Psoas muscle (tissue), 8 donors: ENCODE results near the gene PWWP2B. TPM values are rescaled to one million over a fixed set of nuclear protein-coding genes. Genes with fewer than 3 reads are reported as not detected.

Experiments used
- ATAC-seq, 4 donors: fragments of 200-7000 bp; cut with Tn5 transposase; one replicate each; pipeline ENCODE4 v1.9.1; 2020; ENCODE audit warnings: moderate library complexity in 3 of 4, mild to moderate bottlenecking in 2 of 4
- DNase-seq, 2 donors: peaks; one replicate each; pipeline ENCODE4 v3.0.0-alpha.2; 2020
- H3K27ac ChIP-seq: fragments of 200-600 bp; one replicate; pipeline ENCODE4 v1.8.0; 2022
- H3K27me3 ChIP-seq, 3 donors: fragments of 200-600 bp in 1 of 3; one replicate each; pipeline versions ENCODE4 v1.6.1 to v1.8.0; 2013 to 2022; ENCODE audit warnings: low read length in 2 of 3, mild to moderate bottlenecking in 2 of 3, moderate library complexity in 1 of 3; ENCODE audit not compliant: insufficient read depth in 3 of 3
- H3K36me3 ChIP-seq, 2 donors: fragments of 200-600 bp in 1 of 2; one replicate each; pipeline versions ENCODE4 v1.6.1 to v1.8.0; 2013 to 2022; ENCODE audit warnings: low read depth in 1 of 2, mild to moderate bottlenecking in 1 of 2, moderate library complexity in 1 of 2; ENCODE audit not compliant: insufficient read depth in 1 of 2
- H3K4me1 ChIP-seq: fragments of 200-600 bp; one replicate; pipeline ENCODE4 v1.8.0; 2022
- H3K4me3 ChIP-seq: fragments of 200-600 bp; one replicate; pipeline ENCODE4 v1.8.0; 2022; ENCODE audit warnings: mild to moderate bottlenecking
- H3K9me3 ChIP-seq: fragments of 200-600 bp; one replicate; pipeline ENCODE4 v1.8.0; 2022
- CTCF ChIP-seq: fragments of 200-600 bp; IDR thresholded peaks from one replicate; pipeline ENCODE4 v1.8.0; 2022; ENCODE audit warnings: antibody characterized with exemption
- WGBS, 3 donors: extraction: QIAGEN DNeasy Blood & Tissue Kit; methylation state at CpG; one replicate each; pipeline versions ENCODE4 v1.1.6 to v1.1.7; 2013; 5-methylcytosine and 5-hydroxymethylcytosine counted together
- intact Hi-C, 2 donors: fragments of 100-400 bp; cut with DNase I; formaldehyde crosslinking; loops; one replicate each; pipeline versions ENCODE4 v1.11.0 to v1.14.2; 2022
- polyA plus RNA-seq, 3 donors: library from polyadenylated mRNA; stranded (reverse); fragments of 200-250 nt; gene quantifications; one replicate each; pipeline ENCODE4 v1.2.3, GENCODE V29; 2013
- total RNA-seq, 4 donors: library from RNA; stranded (reverse); fragmentation: NEBNext Ultra II Directional in 2 of 4; extraction: Animal tissue kit (Norgen Biotek cat#: 25700) in 2 of 4; gene quantifications; one replicate each; pipeline versions ENCODE4 v1.2.1 to v1.2.4, GENCODE V29; 2021 to 2023
- donor health status: healthy with polysubstance abuse.
- donor health status: DM: no; HTN: no; CAD: no; lungs with moderate emphysema.
- donor health status: Bipolar disorder and iron deficiency.
- donor health status: healthy.
- donor health status: DM: yes; HTN: yes; CAD: no.
- donor health status: DM: no; HTN: no; CAD: no.
- donor health status: DM: no; HTN: no; CAD: no.
- donor health status: DM: yes; HTN: yes; CAD: no.

PWWP2B gene
- total and polyA plus RNA-seq, 7 donors: 14.5 to 35.2 (median 22.2) TPM

- no peak overlapping the region for H3K4me3 ChIP-seq
- no peak for ATAC-seq
- 86 to 100% (median 93%) methylated on average over 6 to 9 of the region's 9 CpGs for WGBS, 3 donors
- intact Hi-C loops: no loop called here
- no peaks in the 10 kb centered on the region for H3K27me3 ChIP-seq
- peak; percentile 11 to 51 for DNase-seq
- peak overlapping the region; percentile 89 for H3K27ac ChIP-seq
- no peaks in the 10 kb centered on the region for H3K9me3 ChIP-seq
- TF ChIP-seq CTCF: no peak
- H3K36me3 ChIP-seq: peaks cover 0 to 4% of the 10 kb centered on the region in 2 donors
- peaks cover 45% of the 10 kb centered on the region for H3K4me1 ChIP-seq
Observed at GRCh38 chr10:132400041-132400546, 3.1 kb downstream of the PWWP2B start.

- Histone ChIP-seq H3K27ac (no peak overlapping the region), H3K36me3 (peaks cover 0 to 10% of the 10 kb centered on the region in 2 donors), H3K4me3 (no peak overlapping the region), H3K27me3 (no peaks in the 10 kb centered on the region), H3K4me1 (peaks cover 40% of the 10 kb centered on the region), H3K9me3 (no peaks in the 10 kb centered on the region)
- intact Hi-C loops: no loop called here
- no peak for TF ChIP-seq CTCF
- DNase-seq (peak; percentile 21 to 52), ATAC-seq (no peak)
- 63 to 76% (median 68%) methylated on average over 17 of the region's 17 CpGs for WGBS, 3 donors
Observed at GRCh38 chr10:132400547-132401151, 3.6 kb downstream of the PWWP2B start.

GRCh38 chr10:132401401-132402118 lies 4.6 kb downstream of the PWWP2B start:
- no peak overlapping the region for H3K4me3 ChIP-seq
- intact Hi-C loops: no loop called here
- peak; percentile 18 to 56 for DNase-seq
- peaks cover 38% of the 10 kb centered on the region for H3K4me1 ChIP-seq
- no peak for TF ChIP-seq CTCF
- WGBS, 3 donors: 85 to 88% (median 87%) methylated on average over 20 of the region's 20 CpGs
- ATAC-seq: no peak
- no peaks in the 10 kb centered on the region for H3K27me3 ChIP-seq
- no peaks in the 10 kb centered on the region for H3K9me3 ChIP-seq
- H3K27ac ChIP-seq: no peak overlapping the region
- H3K36me3 ChIP-seq: peaks cover 0 to 18% of the 10 kb centered on the region in 2 donors

GRCh38 chr10:132402781-132403241 lies 5.8 kb downstream of the PWWP2B start:
- 89 to 90% (median 90%) methylated on average over 24 of the region's 24 CpGs for WGBS, 3 donors
- DNase-seq: peak; percentile 7 to 42

More at GRCh38 chr10:132402781-132403241, 5.8 kb downstream of the PWWP2B start:
- H3K36me3 ChIP-seq: peaks cover 0 to 18% of the 10 kb centered on the region in 2 donors
- H3K9me3 ChIP-seq: no peaks in the 10 kb centered on the region
- no peak overlapping the region for H3K27ac ChIP-seq
- ATAC-seq: no peak
- H3K4me3 ChIP-seq: no peak overlapping the region
- peaks cover 42% of the 10 kb centered on the region for H3K4me1 ChIP-seq
- no peaks in the 10 kb centered on the region for H3K27me3 ChIP-seq
- no peak for TF ChIP-seq CTCF
- intact Hi-C loops: no loop called here
